IMR-90 (cell line): ENCODE results near the gene GABRR3. TPM values are rescaled to one million over a fixed set of nuclear protein-coding genes. Genes with fewer than 3 reads are reported as not detected.
A peak's percentile ranks its signal among the peaks of the same experiment; 100 is the strongest.

Source experiments
- ATAC-seq: fragments of 200-7000 bp; cut with Tn5 transposase; 2 replicates; pipeline ENCODE4 v1.9.1; 2020; ENCODE audit warnings: low read depth, mild to moderate bottlenecking, moderate library complexity
- BruUV-seq: library from RNA; stranded (reverse); fragments of 400-500 nt; replicated peaks from 2 replicates; lab custom pipeline; 2021; lab: Mats Ljungman, UMichigan
- CTCF ChIA-PET: fragments of 300-600 bp; formaldehyde crosslinking; extraction: SDS; loops from one replicate; lab custom pipeline; 2021; ENCODE audit warnings: antibody characterized with exemption; lab: Yijun Ruan, JAX
- POLR2A ChIA-PET: fragments of 300-600 bp; sonication (Branson Sonifier 250); formaldehyde crosslinking; loops from one replicate; lab custom pipeline; 2022; ENCODE audit warnings: antibody characterized with exemption; ENCODE audit not compliant: unreplicated experiment; lab: Charles Lee
- DNase-seq: peaks from one replicate; pipeline ENCODE4 v3.0.0; 2013
- H2AFZ ChIP-seq: replicated peaks from 2 replicates; pipeline ENCODE3; 2013; ENCODE audit warnings: low read length, mild to moderate bottlenecking; ENCODE audit not compliant: poor library complexity
- H2AK5ac ChIP-seq: 2 replicates; pipeline ENCODE4 v1.6.1; 2013; ENCODE audit warnings: low read depth, low read length, inconsistent platforms
- H2AK9ac ChIP-seq: replicated peaks from 2 replicates; pipeline ENCODE3; 2013; ENCODE audit warnings: mild to moderate bottlenecking, low read depth, low read length, moderate library complexity; ENCODE audit not compliant: poor library complexity
- H2BK120ac ChIP-seq: 2 replicates; pipeline ENCODE4 v1.6.1; 2013; ENCODE audit warnings: low read depth, low read length, inconsistent platforms
- H2BK15ac ChIP-seq: 3 replicates; pipeline ENCODE4 v1.6.1; 2013; ENCODE audit warnings: low read depth, low read length, inconsistent platforms
- H2BK20ac ChIP-seq: 2 replicates; pipeline ENCODE4 v1.6.1; 2013; ENCODE audit warnings: low read depth, mild to moderate bottlenecking, inconsistent platforms, low read length, moderate library complexity
- H2BK5ac ChIP-seq: 2 replicates; pipeline ENCODE4 v1.6.1; 2013; ENCODE audit warnings: mild to moderate bottlenecking, low read depth, low read length, inconsistent platforms; ENCODE audit not compliant: poor library complexity, severe bottlenecking
- H3K14ac ChIP-seq: replicated peaks from 2 replicates; pipeline ENCODE4 v1.6.1; 2013; ENCODE audit warnings: low read depth, low read length, inconsistent platforms
- H3K18ac ChIP-seq: 2 replicates; pipeline ENCODE4 v1.6.1; 2013; ENCODE audit warnings: low read depth, low read length, control low read depth
- H3K23ac ChIP-seq: 2 replicates; pipeline ENCODE4 v1.6.1; 2013; ENCODE audit warnings: low read depth, low read length, inconsistent platforms
- H3K27ac ChIP-seq: 2 replicates; pipeline ENCODE4 v1.5.1; 2013; ENCODE audit warnings: mild to moderate bottlenecking, control low read depth, low read length; ENCODE audit not compliant: insufficient read depth
- H3K27me3 ChIP-seq: 2 replicates; pipeline ENCODE4 v1.6.1; 2013; ENCODE audit warnings: low read length; ENCODE audit not compliant: control insufficient read depth, insufficient read depth
- H3K36me3 ChIP-seq: 2 replicates; pipeline ENCODE4 v1.6.1; 2013; ENCODE audit warnings: low read length, mixed read lengths; ENCODE audit not compliant: control insufficient read depth, insufficient read depth
- H3K4ac ChIP-seq: 2 replicates; pipeline ENCODE4 v1.6.1; 2013; ENCODE audit warnings: low read depth, low read length, inconsistent platforms
- H3K4me1 ChIP-seq: 2 replicates; pipeline ENCODE4 v1.6.1; 2013; ENCODE audit warnings: low read length, mixed read lengths; ENCODE audit not compliant: control insufficient read depth, insufficient read depth
- H3K4me2 ChIP-seq: 2 replicates; pipeline ENCODE4 v1.6.1; 2013; ENCODE audit warnings: low read depth, mild to moderate bottlenecking, control low read depth, low read length, moderate library complexity
- H3K4me3 ChIP-seq: 2 replicates; pipeline ENCODE4 v1.5.1; 2013; ENCODE audit warnings: low read depth, mild to moderate bottlenecking, control low read depth, low read length, moderate library complexity; ENCODE audit not compliant: insufficient read depth
- H3K56ac ChIP-seq: 2 replicates; pipeline ENCODE4 v1.6.1; 2013; ENCODE audit warnings: low read length, inconsistent platforms; ENCODE audit not compliant: insufficient read depth; ENCODE audit errors: extremely low read depth
- H3K79me1 ChIP-seq, 2 experiments: 2 replicates each; pipeline ENCODE4 v1.6.1; 2013; ENCODE audit warnings: low read length in 2 of 2, inconsistent platforms in 1 of 2, low read depth in 1 of 2
- H3K9ac ChIP-seq: 2 replicates; pipeline ENCODE4 v1.6.1; 2013; ENCODE audit warnings: low read depth, low read length, control low read depth
- H3K9me1 ChIP-seq: 2 replicates; pipeline ENCODE4 v1.6.1; 2013; ENCODE audit warnings: low read length, inconsistent platforms; ENCODE audit not compliant: insufficient read depth
- H3K9me3 ChIP-seq: 2 replicates; pipeline ENCODE4 v1.6.1; 2013; ENCODE audit warnings: low read length; ENCODE audit not compliant: control insufficient read depth, insufficient read depth
- H4K20me1 ChIP-seq: 2 replicates; pipeline ENCODE4 v1.6.1; 2013; ENCODE audit warnings: low read length, inconsistent platforms; ENCODE audit not compliant: insufficient read depth
- H4K5ac ChIP-seq: 2 replicates; pipeline ENCODE4 v1.6.1; 2013; ENCODE audit warnings: mild to moderate bottlenecking, low read depth, low read length, control low read depth
- H4K8ac ChIP-seq, 2 experiments: 2 replicates each; pipeline ENCODE4 v1.6.1; 2013; ENCODE audit warnings: low read depth in 2 of 2, low read length in 2 of 2, control low read depth in 1 of 2, inconsistent platforms in 1 of 2
- H4K91ac ChIP-seq: 2 replicates; pipeline ENCODE4 v1.6.1; 2013; ENCODE audit warnings: low read depth, low read length, inconsistent platforms; ENCODE audit not compliant: insufficient read depth
- CEBPB ChIP-seq: IDR thresholded peaks from 2 replicates; pipeline ENCODE4 v1.6.1; 2012; ENCODE audit warnings: low read depth, low read length, improper control_type of control experiment
- CHD1 ChIP-seq: IDR thresholded peaks from 2 replicates; pipeline ENCODE4 v1.6.1; 2012; ENCODE audit warnings: low read depth, low read length, improper control_type of control experiment
- ELK1 ChIP-seq: fragments of 150-350 bp; IDR thresholded peaks from 2 replicates; pipeline ENCODE4 v1.6.1; 2016; ENCODE audit warnings: low read depth, mild to moderate bottlenecking, low read length, moderate library complexity, borderline replicate concordance
- NFE2L2 ChIP-seq: fragments of 150-350 bp; IDR thresholded peaks from 2 replicates; pipeline ENCODE4 v1.6.1; 2016; ENCODE audit warnings: low read depth, mild to moderate bottlenecking, low read length
- RAD21 ChIP-seq: IDR thresholded peaks from 2 replicates; pipeline ENCODE4 v1.6.1; 2012; ENCODE audit warnings: low read length, improper control_type of control experiment
- RCOR1 ChIP-seq: IDR thresholded peaks from 2 replicates; pipeline ENCODE4 v1.6.1; 2012; ENCODE audit warnings: mild to moderate bottlenecking, low read length, improper control_type of control experiment; ENCODE audit not compliant: insufficient replicate concordance
- WGBS, 2 experiments: methylation state at CpG; one replicate each; pipeline versions ENCODE4 v1.1.5 to v1.1.7; 2013; ENCODE audit warnings: missing lambda C conversion rate in 2 of 2; ENCODE audit not compliant: insufficient read length in 1 of 2; ENCODE audit errors: extremely low coverage in 2 of 2; 5-methylcytosine and 5-hydroxymethylcytosine counted together
- dilution Hi-C: fragments of 300-500 bp; cut with HindIII; formaldehyde crosslinking; loops from one replicate; pipeline ENCODE4 v1.14.3; 2018; ENCODE audit warnings: low sequenced_read_pairs; ENCODE audit not compliant: unreplicated experiment
- in situ Hi-C: fragments of 300-500 bp; cut with MboI; formaldehyde crosslinking; loops from 3 replicates; pipeline ENCODE4 v1.14.3; 2019; ENCODE audit warnings: low sequenced_read_pairs, inconsistent platforms, mixed read lengths
- intact Hi-C: fragments of 100-400 bp; cut with micrococcal nuclease; formaldehyde crosslinking; loops from 2 replicates; pipeline ENCODE4 v1.10.0; 2022
- polyA plus RNA-seq, 3 experiments: library from polyadenylated mRNA; depleted of rRNA; stranded (reverse); fragments of >200 nt; gene quantifications; 2 replicates each; pipeline ENCODE4 v1.2.3, GENCODE V29; 2012; ENCODE audit warnings: low replicate concordance in 1 of 3
- total RNA-seq: library from RNA; depleted of rRNA; stranded (reverse); fragments of >200 nt; gene quantifications from 2 replicates; pipeline ENCODE4 v1.2.3, GENCODE V29; 2012
- TF ChIP-seq, protein P1 (sequence below): conservative IDR thresholded peaks from 2 replicates; pipeline ENCODE4 v1.5.1; 2012; ENCODE audit warnings: mild to moderate bottlenecking, low read depth, low read length, improper control_type of control experiment

The GABRR3 gene
- total and polyA plus RNA-seq, 2 of the 4 experiments (the other 2 are of a cell fraction), result not detected

- Histone ChIP-seq H3K4me2 (no peak overlapping the region), H3K27me3 (no peaks in the 10 kb centered on the region), H3K4me1 (peaks cover 9% of the 10 kb centered on the region; the same call in 1 of the 2 replicates), H2AK9ac (no peak overlapping the region), H4K8ac (no peak overlapping the region), H3K36me3 (no peaks in the 10 kb centered on the region), H2AFZ (no peak overlapping the region), H2BK15ac (no peak overlapping the region), H3K14ac (no peak overlapping the region), H2BK120ac (no peak overlapping the region), H3K79me1 (no peaks in the 10 kb centered on the region), H2BK20ac (no peak overlapping the region), H3K27ac (peak overlapping the region; percentile 44; the same call in 1 of the 2 replicates), H4K91ac (no peak overlapping the region), H3K9me3 (no peaks in the 10 kb centered on the region), H2BK5ac (no peak overlapping the region), H4K5ac (no peak overlapping the region), H3K23ac (no peak overlapping the region), H3K56ac (no peak overlapping the region), H2AK5ac (no peak overlapping the region), H3K4me3 (no peak overlapping the region), H3K9ac (no peak overlapping the region), H3K4ac (no peak overlapping the region), H4K20me1 (no peaks in the 10 kb centered on the region), H3K9me1 (no peaks in the 10 kb centered on the region), H3K18ac (no peak overlapping the region)
- POLR2A ChIA-PET, result interaction anchor here (0.7 kb wide), 1 partner anchor 9 kb away, joined by 3 read pairs; no protein-coding TSS in a partner anchor
- ATAC-seq (peak; percentile 56), DNase-seq (peak; percentile 60)
- no CpG with 5 or more reads among the region's 2 CpGs for WGBS, 2 experiments
- in situ Hi-C loops (no loop called here), dilution Hi-C loops (loop anchor here (25.0 kb wide), 1 partner anchor 201 kb away; the partner anchor contains the start of gene CRYBG3), intact Hi-C loops (loop anchor here (5.0 kb wide), 1 partner anchor 41 kb away; the partner anchor contains the start of gene RIOX2)
- BruUV-seq, result no TSS peak
- TF ChIP-seq ELK1, result no peak
- 0 out of 2 replicates have a peak, but pooled peaks have one; percentile 34 for TF ChIP-seq CEBPB
- TF ChIP-seq, protein P1, sequence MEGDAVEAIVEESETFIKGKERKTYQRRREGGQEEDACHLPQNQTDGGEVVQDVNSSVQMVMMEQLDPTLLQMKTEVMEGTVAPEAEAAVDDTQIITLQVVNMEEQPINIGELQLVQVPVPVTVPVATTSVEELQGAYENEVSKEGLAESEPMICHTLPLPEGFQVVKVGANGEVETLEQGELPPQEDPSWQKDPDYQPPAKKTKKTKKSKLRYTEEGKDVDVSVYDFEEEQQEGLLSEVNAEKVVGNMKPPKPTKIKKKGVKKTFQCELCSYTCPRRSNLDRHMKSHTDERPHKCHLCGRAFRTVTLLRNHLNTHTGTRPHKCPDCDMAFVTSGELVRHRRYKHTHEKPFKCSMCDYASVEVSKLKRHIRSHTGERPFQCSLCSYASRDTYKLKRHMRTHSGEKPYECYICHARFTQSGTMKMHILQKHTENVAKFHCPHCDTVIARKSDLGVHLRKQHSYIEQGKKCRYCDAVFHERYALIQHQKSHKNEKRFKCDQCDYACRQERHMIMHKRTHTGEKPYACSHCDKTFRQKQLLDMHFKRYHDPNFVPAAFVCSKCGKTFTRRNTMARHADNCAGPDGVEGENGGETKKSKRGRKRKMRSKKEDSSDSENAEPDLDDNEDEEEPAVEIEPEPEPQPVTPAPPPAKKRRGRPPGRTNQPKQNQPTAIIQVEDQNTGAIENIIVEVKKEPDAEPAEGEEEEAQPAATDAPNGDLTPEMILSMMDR, result no peak
- no peak for TF ChIP-seq NFE2L2
- no peak for TF ChIP-seq CHD1
- no peak for TF ChIP-seq RCOR1
- TF ChIP-seq RAD21, result no peak
- CTCF ChIA-PET, result interaction anchor here (1.3 kb wide), 1 partner anchor 10 kb away, joined by 8 read pairs; no protein-coding TSS in a partner anchor
Observed at GRCh38 chr3:98012979-98013378, 22.1 kb downstream of the GABRR3 start.
